Heart left ventricle (tissue), 16 donors: ENCODE results near the gene TMEM204. TPM values are rescaled to one million over a fixed set of nuclear protein-coding genes. Genes with fewer than 3 reads are reported as not detected.

ENCODE experiments used
- ATAC-seq, 4 donors: fragments of 200-7000 bp; cut with Tn5 transposase; one replicate each; pipeline ENCODE4 v1.9.1; 2020 to 2022; ENCODE audit warnings: moderate library complexity in 4 of 4, mild to moderate bottlenecking in 3 of 4, moderate number of reproducible peaks in 1 of 4
- DNase-seq, 5 donors: peaks; one replicate each; pipeline ENCODE4 v3.0.0-alpha.2; 2020
- H3K27ac ChIP-seq, 12 donors: fragments of 200-600 bp; sonication (generic) in 4 of 12; one replicate each; pipeline versions ENCODE4 v1.5.0 to v1.8.0; 2016 to 2022; ENCODE audit warnings: mild to moderate bottlenecking in 2 of 12
- H3K27me3 ChIP-seq, 9 donors: fragments of 200-600 bp; sonication (generic) in 2 of 9; one replicate each; pipeline versions ENCODE4 v1.5.1 to v1.8.0; 2016 to 2022; ENCODE audit warnings: mild to moderate bottlenecking in 3 of 9
- H3K36me3 ChIP-seq, 9 donors: fragments of 200-600 bp; sonication (generic) in 2 of 9; one replicate each; pipeline versions ENCODE4 v1.5.0 to v1.8.0; 2018 to 2022; ENCODE audit warnings: mild to moderate bottlenecking in 2 of 9
- H3K4me1 ChIP-seq, 12 donors: fragments of 200-600 bp; sonication (generic) in 4 of 12; one replicate each; pipeline versions ENCODE4 v1.5.0 to v1.8.0; 2016 to 2022; ENCODE audit warnings: mild to moderate bottlenecking in 3 of 12
- H3K4me3 ChIP-seq, 12 donors: fragments of 200-600 bp; sonication (generic) in 4 of 12; one replicate each; pipeline versions ENCODE4 v1.5.0 to v1.8.0; 2017 to 2022; ENCODE audit warnings: mild to moderate bottlenecking in 9 of 12, moderate library complexity in 4 of 12
- H3K9me3 ChIP-seq, 12 donors: fragments of 200-600 bp; sonication (generic) in 4 of 12; one replicate each; pipeline versions ENCODE4 v1.5.0 to v1.8.0; 2016 to 2022; ENCODE audit warnings: mild to moderate bottlenecking in 1 of 12
- CTCF ChIP-seq, 12 donors: fragments of 200-600 bp; sonication (generic) in 4 of 12; IDR thresholded peaks; one replicate each; pipeline versions ENCODE4 v1.5.0 to v1.8.0; 2018 to 2022; ENCODE audit warnings: antibody characterized with exemption in 12 of 12, mild to moderate bottlenecking in 5 of 12
- POLR2A ChIP-seq, 2 donors: fragments of 450-650 bp; IDR thresholded peaks; one replicate each; pipeline ENCODE4 v1.6.1; 2017; ENCODE audit warnings: antibody characterized with exemption in 2 of 2, mild to moderate bottlenecking in 2 of 2, moderate library complexity in 2 of 2
- WGBS, 4 donors: extraction: QIAGEN DNeasy Blood & Tissue Kit in 2 of 4; methylation state at CpG; one replicate each; pipeline versions ENCODE4 v1.1.5 to v1.1.7; 2013 to 2018; 5-methylcytosine and 5-hydroxymethylcytosine counted together
- intact Hi-C, 10 donors: fragments of 100-400 bp; cut with DNase I; formaldehyde crosslinking; loops; one replicate each; pipeline versions ENCODE4 v1.11.1 to v1.14.2; 2022
- polyA plus RNA-seq, 2 donors: library from polyadenylated mRNA; stranded (reverse); fragments of 200-250 nt; gene quantifications; one replicate each; pipeline ENCODE4 v1.2.3, GENCODE V29; 2013
- total RNA-seq, 9 donors: library from RNA; depleted of rRNA in 2 of 9; stranded (reverse); fragments of >200 nt in 2 of 9; fragmentation: NEBNext Ultra II Directional in 3 of 9; extraction: Animal tissue kit (Norgen Biotek cat#: 25700) in 3 of 9; gene quantifications; one replicate each; pipeline versions ENCODE4 v1.1.0 to v1.2.4, GENCODE V29; 2016 to 2023
- donor health status: ischemic (EF 13 %, LVEDD 7.1; RV severe dilation, severe dysfunction).
- donor health status: healthy with polysubstance abuse.
- donor health status: DM: no; HTN: yes; CAD: no.
- donor health status: DM: no; HTN: no; CAD: no.
- donor health status: ischemic (EF 25% LVEDD 6.9; RV normal size, moderate dysfunction).
- donor health status: ischemic (EF 25% LVEDD 5.7; RV mildly dilated, moderate dysfunction).
- donor health status: healthy.
- donor health status: DM: yes; HTN: yes; CAD: no.
- donor health status: ischemic (EF 35%, LVEDD 5.7; RV mildly dilated, moderate dysfunction).
- donor health status: nonischemic (EF 11% LVEDD 7.7; RV severe dilation, severe dysfunction).
- donor health status: DM: yes; HTN: yes; CAD: no.
- donor health status: PGD.
- donor health status: ischemic (EF 29% LVEDD 5.4; RV normal size, mild dysfunction).
- donor health status: nonischemic (EF 23%, LVEDD 6.1; RV moderate dilation, normal function).

Gene TMEM204
- total and polyA plus RNA-seq, 11 donors = 14.0 to 64.2 (median 20.2) TPM

DNA sequence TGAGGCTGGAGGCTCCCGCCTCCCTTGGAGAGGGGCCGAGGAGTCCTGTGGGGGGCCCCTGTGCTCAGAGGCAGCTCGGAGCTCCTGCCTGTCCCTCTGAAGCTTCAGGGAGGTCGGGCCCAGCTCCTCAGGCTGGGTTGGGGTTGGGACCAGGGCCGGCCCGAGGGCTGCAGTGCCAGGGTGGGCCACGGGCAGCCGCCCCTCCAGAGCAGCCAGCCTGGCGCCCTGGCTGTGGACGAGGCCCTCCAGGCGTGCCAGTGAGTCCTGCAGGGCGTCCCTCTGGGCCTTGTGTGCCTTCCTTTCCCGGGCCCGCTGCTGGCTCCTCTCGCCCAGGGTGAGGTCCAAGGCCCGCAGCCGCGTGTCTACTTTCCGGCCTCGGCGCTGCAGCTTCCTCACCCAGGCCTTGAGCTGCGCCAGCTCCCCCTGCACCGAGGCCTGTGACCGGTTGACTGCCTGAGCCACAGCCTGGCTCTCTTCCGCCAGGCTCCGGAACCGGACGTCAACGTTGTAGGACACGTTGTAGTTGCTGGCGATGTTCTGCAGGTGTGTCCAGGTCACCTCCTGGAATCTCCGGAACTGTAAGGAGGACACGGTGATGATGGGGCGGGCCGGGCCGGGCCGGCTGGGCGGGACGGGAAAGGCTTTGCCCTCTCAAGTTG lies 45.9 kb upstream of the TMEM204 start:
- intact Hi-C loops = no loop called here
- H3K27ac ChIP-seq = no peak overlapping the region
- ATAC-seq = peak in 1 of 4 donors; percentile 17
- H3K9me3 ChIP-seq = no peaks in the 10 kb centered on the region
- WGBS, 4 donors = 86 to 91% (median 89%) methylated on average over 26 to 39 of the region's 39 CpGs
- TF ChIP-seq CTCF (IDR thresholded peaks at IDR 0.05) (no peak), POLR2A (IDR thresholded peaks at IDR 0.05) (no peak)
- H3K4me3 ChIP-seq = no peak overlapping the region
- no peaks in the 10 kb centered on the region for H3K27me3 ChIP-seq
- no peaks in the 10 kb centered on the region for H3K36me3 ChIP-seq
- DNase-seq = peak in 1 of 5 donors; percentile 53
- peaks cover 0 to 9% (median 2%) of the 10 kb centered on the region in 12 donors for H3K4me1 ChIP-seq

GRCh38 chr16:1488054-1488601 lies 45.3 kb upstream of the TMEM204 start:
- no peak overlapping the region for H3K27ac ChIP-seq
- H3K36me3 ChIP-seq = no peaks in the 10 kb centered on the region
- ATAC-seq (no peak), DNase-seq (peak in 1 of 5 donors; percentile 51)
- no peaks in the 10 kb centered on the region for H3K27me3 ChIP-seq
- no peaks in the 10 kb centered on the region for H3K9me3 ChIP-seq
- TF ChIP-seq POLR2A (IDR thresholded peaks at IDR 0.05) (no peak), CTCF (IDR thresholded peaks at IDR 0.05) (no peak)
- intact Hi-C loops = no loop called here
- H3K4me1 ChIP-seq = peaks cover 0 to 13% (median 6%) of the 10 kb centered on the region in 12 donors
- 80 to 88% (median 87%) methylated on average over 11 to 24 of the region's 24 CpGs for WGBS, 4 donors
- H3K4me3 ChIP-seq = no peak overlapping the region

GRCh38 chr16:1488619-1489018 lies 44.8 kb upstream of the TMEM204 start, which contains the start of gene PTX4:
PTX4 (minus strand) TSS chr16:1488944; CDS start chr16:1488909, 35 bp downstream.
- ATAC-seq (no peak), DNase-seq (no peak)
- Histone ChIP-seq H3K27ac (no peak within 1 kb of the TSS), H3K4me3 (no peak within 1 kb of the TSS), H3K9me3 (no peaks in the 10 kb centered on the region), H3K27me3 (no peaks in the 10 kb centered on the region), H3K36me3 (no peaks in the 10 kb centered on the region), H3K4me1 (peaks cover 0 to 13% (median 6%) of the 10 kb centered on the region in 12 donors)
- TF ChIP-seq POLR2A (IDR thresholded peaks at IDR 0.05) (no peak), CTCF (IDR thresholded peaks at IDR 0.05) (no peak)
- 83 to 89% (median 86%) methylated on average over 19 of the region's 19 CpGs for WGBS, 4 donors
- intact Hi-C loops = no loop called here

DNA sequence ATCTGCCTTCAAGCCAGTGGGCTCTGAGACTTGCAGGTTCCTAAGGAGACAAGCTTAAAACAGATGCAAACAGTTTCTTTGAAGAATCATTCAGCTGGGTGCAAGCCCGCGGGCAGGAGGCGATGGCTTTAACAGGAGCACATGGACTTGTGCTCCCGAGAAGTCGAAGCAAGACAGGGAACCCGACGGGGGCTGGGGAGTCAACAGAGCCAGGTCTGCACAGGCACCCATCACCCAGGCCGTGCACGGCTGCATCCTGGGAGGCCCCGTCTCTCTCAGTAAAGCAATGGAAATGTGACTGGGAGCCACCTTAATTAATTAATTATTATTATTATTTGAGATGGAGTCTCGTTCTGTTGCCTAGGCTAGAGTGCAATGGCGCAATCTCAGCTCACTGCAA lies 44.4 kb upstream of the TMEM204 start:
- WGBS, 4 donors = 91 to 92% (median 91%) methylated on average over 12 of the region's 12 CpGs
- intact Hi-C loops = no loop called here
- TF ChIP-seq CTCF (IDR thresholded peaks at IDR 0.05) (no peak), POLR2A (IDR thresholded peaks at IDR 0.05) (no peak)
- Histone ChIP-seq H3K27ac (no peak overlapping the region), H3K4me1 (peaks cover 0 to 15% (median 10%) of the 10 kb centered on the region in 12 donors), H3K9me3 (no peaks in the 10 kb centered on the region), H3K27me3 (no peaks in the 10 kb centered on the region), H3K4me3 (no peak overlapping the region), H3K36me3 (no peaks in the 10 kb centered on the region)
- no peak for DNase-seq
- no peak for ATAC-seq
